IPS-NIHi7 (cell line): ENCODE results near the gene MLKL.

ENCODE experiments used
- DNase-seq: peaks from one replicate; pipeline ENCODE4 v3.0.0; 2012; ENCODE audit warnings: mixed read lengths; ENCODE audit errors: extremely low spot score

Gene MLKL

GRCh38 chr16:74700438-74701225 is at the start of gene MLKL:
TSS of gene MLKL (minus strand) at chr16:74700862. CDS start at chr16:74695757, 5,105 bp downstream.
- peak; percentile 51 for DNase-seq

GRCh38 chr16:74749291-74750055 is 48.8 kb upstream of the MLKL start:
- no peak for DNase-seq

GRCh38 chr16:74748616-74749026 is 48.0 kb upstream of the MLKL start:
- DNase-seq, result no peak

GRCh38 chr16:74747716-74748615 is 47.3 kb upstream of the MLKL start:
- no peak for DNase-seq

- DNase-seq, result no peak
Measured at GRCh38 chr16:74745926-74746325, 45.3 kb upstream of the MLKL start.

GRCh38 chr16:74745109-74745615 is 44.5 kb upstream of the MLKL start:
- DNase-seq, result no peak

- no peak for DNase-seq
Measured at GRCh38 chr16:74744566-74744965, 43.9 kb upstream of the MLKL start.

- no peak for DNase-seq
Measured at GRCh38 chr16:74743668-74744299, 43.1 kb upstream of the MLKL start.

- DNase-seq, result no peak
Measured at GRCh38 chr16:74743045-74743667, 42.5 kb upstream of the MLKL start.

GRCh38 chr16:74742051-74742481 is 41.4 kb upstream of the MLKL start:
- no peak for DNase-seq

GRCh38 chr16:74740795-74741304 is 40.2 kb upstream of the MLKL start:
- DNase-seq, result no peak

- DNase-seq, result no peak
Measured at GRCh38 chr16:74739275-74739674, 38.6 kb upstream of the MLKL start.

- no peak for DNase-seq
Measured at GRCh38 chr16:74738816-74739215, 38.2 kb upstream of the MLKL start.

GRCh38 chr16:74738113-74738541 is 37.5 kb upstream of the MLKL start:
- DNase-seq, result no peak

- no peak for DNase-seq
Measured at GRCh38 chr16:74737521-74737920, 36.9 kb upstream of the MLKL start.

- DNase-seq, result no peak
Measured at GRCh38 chr16:74736531-74737157, 36.0 kb upstream of the MLKL start.

GRCh38 chr16:74735554-74735953 is 34.9 kb upstream of the MLKL start:
- DNase-seq, result no peak

GRCh38 chr16:74735162-74735452 is 34.4 kb upstream of the MLKL start:
- no peak for DNase-seq

- peak; percentile 68 for DNase-seq
Measured at GRCh38 chr16:74734361-74735161, 33.9 kb upstream of the MLKL start.
